Measurements from ENCODE around the gene RBFOX2. TPM values are rescaled to one million over a fixed set of nuclear protein-coding genes. Genes with fewer than 3 reads are reported as not detected.

RBFOX2 gene
- total and polyA plus RNA-seq, 10 of the 15 experiments (the other 5 are each of a cell fraction or from before 2014, with no cell fraction given): 0.01 to 2.7 (median 0.17) TPM; not detected in 4

DNA sequence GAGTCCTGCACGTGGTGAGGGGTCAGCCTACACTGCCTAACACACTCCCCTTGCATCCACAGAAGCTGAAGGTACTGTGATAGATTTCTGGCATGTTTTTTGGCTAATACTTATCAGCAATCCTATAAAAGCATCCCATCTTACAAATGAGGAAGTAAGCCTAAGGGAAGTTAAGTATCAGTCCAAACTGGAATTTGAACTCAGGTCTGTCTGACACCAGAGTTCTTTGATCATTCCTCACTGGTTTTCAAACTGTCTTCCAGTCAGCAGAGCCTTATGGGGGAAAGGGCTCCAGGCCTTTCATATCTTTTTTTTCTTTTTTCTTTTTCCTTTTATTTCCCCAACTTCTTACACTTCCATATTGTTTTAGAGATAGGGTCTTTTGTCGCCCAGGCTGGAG is 105.6 kb downstream of the RBFOX2 start:
- H3K36me3 ChIP-seq (ENCODE audit: control insufficient read depth in 2 of 2, insufficient read depth in 2 of 2, low read length in 1 of 2): no peaks in the 10 kb centered on the region
- in situ Hi-C loops (cut with MboI): loop anchor here (10.0 kb wide), 1 partner anchor 568 kb away; no protein-coding TSS in a partner anchor
- ChIA-PET CTCF (interaction anchor here (0.6 to 4.3 kb wide), 7 partner anchors 201 to 562 kb away, joined by 3 to 20 read pairs (median 4); no protein-coding TSS in a partner anchor), RAD21 (ENCODE audit: unreplicated experiment) (no interaction called here), POLR2A (no interaction called here), SMC1A (ENCODE audit: uncharacterized antibody, unreplicated experiment) (interaction anchor here (1.1 kb wide), 1 partner anchor 260 kb away, joined by 5 read pairs; no protein-coding TSS in a partner anchor)
- BruUV-seq (replicated peaks): no TSS peak
- H3K4me1 ChIP-seq (ENCODE audit: control insufficient read depth, insufficient read depth, low read length): no peaks in the 10 kb centered on the region
- H3K4me2 ChIP-seq (ENCODE audit: control insufficient read depth, insufficient read depth): no peak overlapping the region
- H3K4me3 ChIP-seq: no peak overlapping the region
- H3K27me3 ChIP-seq (replicated peaks in 1 of 2; ENCODE audit: control insufficient read depth in 2 of 2, insufficient read depth in 2 of 2, low read length in 1 of 2): no peaks in the 10 kb centered on the region
- no peaks in the 10 kb centered on the region for H4K20me1 ChIP-seq (ENCODE audit: control insufficient read depth, insufficient read depth)
- FAIRE-seq (no peak), DNase-seq (ENCODE audit: low read depth, low spot score) (no peak), ATAC-seq (no peak)
- no peaks in the 10 kb centered on the region for H3K9me3 ChIP-seq (replicated peaks; ENCODE audit: control insufficient read depth, insufficient read depth, low read length)
- no peak overlapping the region for H2AFZ ChIP-seq (ENCODE audit: control insufficient read depth, low read depth, low read length)
- intact Hi-C loops (cut with micrococcal nuclease; ENCODE audit: unreplicated experiment): loop anchor here (5.0 to 10.0 kb wide), 2 partner anchors 158 to 571 kb away; no protein-coding TSS in a partner anchor
- no peak overlapping the region for H3K27ac ChIP-seq (ENCODE audit: control insufficient read depth, insufficient read depth)
- H3K9ac ChIP-seq (ENCODE audit: control insufficient read depth, insufficient read depth, low read length): no peak overlapping the region
- WGBS (ENCODE audit: insufficient coverage, insufficient replicate concordance, low lambda C conversion rate, missing lambda C conversion rate): 4% methylated on average over 2 of the region's 2 CpGs
- H3K79me2 ChIP-seq (ENCODE audit: control insufficient read depth, insufficient read depth, low read length): no peaks in the 10 kb centered on the region
- TF ChIP-seq RB1 (IDR thresholded peaks at IDR 0.05; ENCODE audit: borderline replicate concordance): no peak
- TF ChIP-seq ZNF274 (IDR thresholded peaks at IDR 0.05; ENCODE audit: insufficient read depth, insufficient read length): no peak
- no peak for TF ChIP-seq EED (IDR thresholded peaks at IDR 0.05; ENCODE audit: low read depth)
- TF ChIP-seq BRCA1 (IDR thresholded peaks at IDR 0.05; ENCODE audit: low read depth, low read length): no peak
- no peak for TF ChIP-seq YBX1 (IDR thresholded peaks at IDR 0.05)
- no peak for TF ChIP-seq CUX1 (IDR thresholded peaks at IDR 0.05; ENCODE audit: insufficient replicate concordance, low read depth, low read length)
- no peak for TF ChIP-seq ZNF207 (IDR thresholded peaks at IDR 0.05; ENCODE audit: borderline replicate concordance)
- no peak for TF ChIP-seq RFX5 (IDR thresholded peaks at IDR 0.05; ENCODE audit: low read depth, low read length)
- TF ChIP-seq ZBTB40 (IDR thresholded peaks at IDR 0.05; ENCODE audit: borderline replicate concordance): no peak
- no peak for TF ChIP-seq DPF2 (IDR thresholded peaks at IDR 0.05)
- TF ChIP-seq POLR2A (IDR thresholded peaks at IDR 0.05; ENCODE audit: low read depth, low read length): no peak
- TF ChIP-seq REST (IDR thresholded peaks at IDR 0.05; ENCODE audit: low read depth, low read length): no peak
- TF ChIP-seq IRF4 (IDR thresholded peaks at IDR 0.05; ENCODE audit: low read depth, low read length): no peak

Data from GM12878 (cell line).